Ishikawa (cell line): ENCODE data around the gene NOP58.

Experiments used
- CEBPB ChIP-seq: IDR thresholded peaks from 2 replicates; pipeline ENCODE4 v1.6.1; 2012
- CREB1 ChIP-seq: IDR thresholded peaks from 2 replicates; pipeline ENCODE4 v1.6.1; 2012; ENCODE audit warnings: low read depth
- EGR1 ChIP-seq: IDR thresholded peaks from 2 replicates; pipeline ENCODE4 v1.6.1; 2012
- EP300 ChIP-seq: IDR thresholded peaks from 2 replicates; pipeline ENCODE4 v1.6.1; 2012; ENCODE audit warnings: borderline replicate concordance
- FOXM1 ChIP-seq: IDR thresholded peaks from 2 replicates; pipeline ENCODE4 v1.6.1; 2012; ENCODE audit warnings: low read depth, borderline replicate concordance
- MAX ChIP-seq: IDR thresholded peaks from 2 replicates; pipeline ENCODE4 v1.6.1; 2012
- NFIC ChIP-seq: IDR thresholded peaks from 2 replicates; pipeline ENCODE4 v1.6.1; 2012
- RAD21 ChIP-seq: IDR thresholded peaks from 2 replicates; pipeline ENCODE4 v1.6.1; 2012; ENCODE audit warnings: low read depth
- TAF1 ChIP-seq: IDR thresholded peaks from 2 replicates; pipeline ENCODE4 v1.6.1; 2012; ENCODE audit warnings: low read depth, mild to moderate bottlenecking
- TCF12 ChIP-seq: IDR thresholded peaks from 2 replicates; pipeline ENCODE4 v1.6.1; 2012; ENCODE audit warnings: low read depth
- TEAD4 ChIP-seq: IDR thresholded peaks from 2 replicates; pipeline ENCODE4 v1.6.1; 2012
- USF1 ChIP-seq: IDR thresholded peaks from 2 replicates; pipeline ENCODE4 v1.6.1; 2012
- YY1 ChIP-seq: IDR thresholded peaks from 2 replicates; pipeline ENCODE4 v1.6.1; 2012; ENCODE audit warnings: low read depth
- ZBTB7A ChIP-seq: IDR thresholded peaks from 2 replicates; pipeline ENCODE4 v1.6.1; 2012; ENCODE audit warnings: low read depth
- TF ChIP-seq, protein P1 (sequence below): IDR thresholded peaks from 2 replicates; pipeline ENCODE4 v1.6.1; 2012; ENCODE audit warnings: low read depth, mild to moderate bottlenecking

NOP58 gene

GRCh38 chr2:202238234-202239197 is 27.0 kb upstream of the NOP58 start, which contains the start of gene SUMO1:
Gene SUMO1, minus strand, starts transcription at chr2:202238597. Its CDS starts 146 bp downstream, at chr2:202238451.
- TF ChIP-seq CEBPB (no peak; the same call in 1 of the 2 replicates), EGR1 (no peak), EP300 (no peak), RAD21 (no peak), FOXM1 (no peak), USF1 (no peak), MAX (peak; percentile 76), YY1 (no peak; the same call in none of the 2 replicates), CREB1 (peak; percentile 73), NFIC (no peak), TCF12 (no peak), TEAD4 (no peak), TAF1 (peak; percentile 66; the same call in 1 of the 2 replicates)
- TF ChIP-seq, protein P1, sequence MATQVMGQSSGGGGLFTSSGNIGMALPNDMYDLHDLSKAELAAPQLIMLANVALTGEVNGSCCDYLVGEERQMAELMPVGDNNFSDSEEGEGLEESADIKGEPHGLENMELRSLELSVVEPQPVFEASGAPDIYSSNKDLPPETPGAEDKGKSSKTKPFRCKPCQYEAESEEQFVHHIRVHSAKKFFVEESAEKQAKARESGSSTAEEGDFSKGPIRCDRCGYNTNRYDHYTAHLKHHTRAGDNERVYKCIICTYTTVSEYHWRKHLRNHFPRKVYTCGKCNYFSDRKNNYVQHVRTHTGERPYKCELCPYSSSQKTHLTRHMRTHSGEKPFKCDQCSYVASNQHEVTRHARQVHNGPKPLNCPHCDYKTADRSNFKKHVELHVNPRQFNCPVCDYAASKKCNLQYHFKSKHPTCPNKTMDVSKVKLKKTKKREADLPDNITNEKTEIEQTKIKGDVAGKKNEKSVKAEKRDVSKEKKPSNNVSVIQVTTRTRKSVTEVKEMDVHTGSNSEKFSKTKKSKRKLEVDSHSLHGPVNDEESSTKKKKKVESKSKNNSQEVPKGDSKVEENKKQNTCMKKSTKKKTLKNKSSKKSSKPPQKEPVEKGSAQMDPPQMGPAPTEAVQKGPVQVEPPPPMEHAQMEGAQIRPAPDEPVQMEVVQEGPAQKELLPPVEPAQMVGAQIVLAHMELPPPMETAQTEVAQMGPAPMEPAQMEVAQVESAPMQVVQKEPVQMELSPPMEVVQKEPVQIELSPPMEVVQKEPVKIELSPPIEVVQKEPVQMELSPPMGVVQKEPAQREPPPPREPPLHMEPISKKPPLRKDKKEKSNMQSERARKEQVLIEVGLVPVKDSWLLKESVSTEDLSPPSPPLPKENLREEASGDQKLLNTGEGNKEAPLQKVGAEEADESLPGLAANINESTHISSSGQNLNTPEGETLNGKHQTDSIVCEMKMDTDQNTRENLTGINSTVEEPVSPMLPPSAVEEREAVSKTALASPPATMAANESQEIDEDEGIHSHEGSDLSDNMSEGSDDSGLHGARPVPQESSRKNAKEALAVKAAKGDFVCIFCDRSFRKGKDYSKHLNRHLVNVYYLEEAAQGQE = no peak

- TF ChIP-seq EGR1 (no peak), YY1 (no peak), RAD21 (no peak), TEAD4 (no peak), MAX (peak; percentile 44; the same call in 1 of the 2 replicates)
- TF ChIP-seq, protein P1 = no peak
Measured at GRCh38 chr2:202249521-202250253, 15.9 kb upstream of the NOP58 start.

- no peak for TF ChIP-seq EGR1
- TF ChIP-seq YY1 = no peak
- TF ChIP-seq ZBTB7A = no peak
- no peak for TF ChIP-seq MAX
- TF ChIP-seq TCF12 = no peak
- TF ChIP-seq EP300 = no peak
- no peak for TF ChIP-seq CEBPB
- TF ChIP-seq USF1 = no peak
- TF ChIP-seq, protein P1 = no peak
- no peak for TF ChIP-seq TEAD4
- no peak for TF ChIP-seq CREB1
- no peak for TF ChIP-seq FOXM1
- no peak for TF ChIP-seq NFIC
Measured at GRCh38 chr2:202251494-202251893, 14.1 kb upstream of the NOP58 start.
